Central memory CD4-positive, alpha-beta T cell (primary cell): Measurements from ENCODE around the gene SMTNL1.
"Not testable (repeated sequence)": the region's sequence is repeated elsewhere in the genome, so short reads cannot be mapped to it uniquely, and the experiment has no call there.

ENCODE experiments used
- DNase-seq: peaks from one replicate; pipeline ENCODE4 v3.0.0; 2022

The SMTNL1 gene

DNA sequence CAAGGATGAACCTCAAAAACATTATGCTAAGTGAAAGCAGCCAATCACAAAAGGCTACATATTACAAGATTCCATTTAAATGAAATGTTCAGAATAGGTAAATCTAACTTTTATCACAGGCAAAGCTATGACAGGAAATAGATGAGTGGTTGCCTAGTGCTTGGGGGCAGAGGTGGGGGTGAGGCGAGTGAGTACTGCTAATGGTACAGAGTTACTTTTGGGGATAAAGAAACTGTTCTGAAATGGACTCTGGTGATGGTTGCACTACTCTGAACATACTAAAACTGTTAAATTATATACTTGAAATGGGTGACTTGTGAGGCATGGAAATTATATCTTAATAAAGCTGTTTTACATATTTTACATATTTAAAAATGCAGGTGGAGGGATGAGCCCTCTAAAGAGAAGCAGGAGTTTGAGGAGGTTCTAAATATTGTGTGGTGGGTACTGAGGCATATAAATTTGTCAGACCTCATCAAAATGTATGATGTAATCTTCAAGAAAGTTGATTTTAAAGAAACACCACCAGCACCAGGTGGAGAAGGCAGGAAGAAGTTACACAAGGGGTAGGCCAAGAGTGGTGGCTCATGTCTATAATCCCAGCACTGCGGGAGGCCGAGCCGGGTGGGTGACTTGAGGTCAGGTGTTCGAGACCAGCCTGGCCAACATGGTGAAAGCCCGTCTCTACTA, 25.5 kb upstream of the SMTNL1 start:
- no peak for DNase-seq

DNA sequence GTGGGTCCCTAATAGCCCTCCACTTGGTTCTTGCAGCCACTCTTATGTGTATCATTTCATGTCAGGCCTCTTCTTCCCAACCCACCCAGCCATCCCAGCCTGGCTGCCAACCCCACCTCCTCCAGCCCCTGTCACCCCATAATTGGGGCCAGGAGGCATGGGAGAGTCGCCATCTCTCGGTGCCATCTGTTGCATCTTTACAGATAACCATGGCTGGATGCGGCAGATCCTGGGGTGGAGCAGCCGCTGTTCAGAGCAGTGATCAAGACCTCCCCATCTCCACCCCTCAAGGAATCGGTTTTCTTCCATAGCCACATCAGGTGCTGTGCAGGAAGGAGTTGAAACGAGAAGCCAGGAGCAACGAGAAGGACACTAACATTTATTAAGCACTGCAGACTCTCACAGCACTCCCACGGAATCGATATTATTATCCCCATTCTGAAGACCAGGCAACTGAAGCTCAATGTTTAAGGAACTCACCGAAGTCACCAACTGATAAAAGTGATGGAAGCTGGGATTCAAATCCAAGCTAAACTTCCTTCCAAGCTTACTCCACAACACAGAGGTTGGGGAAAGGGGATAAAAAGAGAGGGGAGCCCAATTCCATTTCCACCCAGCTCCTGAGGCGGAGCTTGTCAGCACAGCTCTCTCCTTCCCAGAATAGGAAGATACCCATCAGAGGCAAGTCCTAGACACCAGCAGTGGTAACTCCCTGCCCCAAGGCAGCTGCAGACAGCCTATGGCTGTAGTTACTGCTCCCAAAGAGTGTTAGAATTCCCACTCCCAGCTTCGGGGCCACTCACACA, 24.5 kb upstream of the SMTNL1 start:
- no peak for DNase-seq

DNA sequence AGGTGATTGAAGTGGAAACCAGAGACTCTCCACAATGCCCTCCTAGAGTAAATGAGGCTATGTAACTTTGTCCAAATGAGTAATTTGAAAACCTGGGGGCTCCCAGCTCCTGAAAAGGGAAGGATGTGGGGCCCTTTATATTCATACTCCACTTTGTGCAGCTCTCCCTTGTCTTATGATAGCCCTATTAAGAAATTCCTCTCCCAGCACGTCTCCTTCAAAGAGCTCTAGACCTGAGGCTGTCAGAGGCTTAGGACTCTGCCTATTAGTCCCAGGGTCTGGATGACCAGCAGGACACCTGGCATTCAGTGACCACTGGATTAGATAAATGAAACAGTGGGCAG, 24.0 kb upstream of the SMTNL1 start:
- no peak for DNase-seq

DNA sequence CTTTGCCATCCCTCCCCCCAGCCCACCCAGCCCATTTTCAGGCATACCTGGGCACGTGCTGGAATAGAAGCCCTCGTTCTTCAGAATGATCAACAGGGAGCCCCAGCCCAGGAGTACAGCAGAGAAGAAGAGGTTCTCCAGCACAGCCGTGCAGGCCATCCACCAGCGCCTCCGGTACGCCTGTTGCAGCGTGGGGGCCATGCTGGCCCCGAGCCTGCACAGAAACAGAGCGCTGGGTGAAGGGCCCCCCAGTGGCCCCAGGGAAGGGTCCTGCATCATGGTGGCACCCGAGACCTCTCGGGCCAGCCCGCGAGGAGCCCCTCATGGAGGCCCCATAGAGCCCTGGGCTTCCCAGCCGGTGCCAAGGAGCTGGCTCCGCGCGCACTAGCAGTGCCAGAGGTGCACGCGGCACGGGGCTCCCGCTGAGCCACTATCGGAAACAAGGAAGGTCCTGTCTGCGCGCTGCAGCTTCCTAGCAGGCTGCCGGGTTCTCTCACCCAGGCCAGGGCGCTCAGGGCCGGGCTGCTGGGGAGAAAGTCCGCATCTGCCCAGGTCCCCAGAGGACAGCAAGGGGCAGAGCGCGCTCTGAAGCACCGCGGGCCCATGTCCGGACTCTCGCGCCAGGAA, 23.4 kb upstream of the SMTNL1 start:
- DNase-seq: peak; percentile 9

DNA sequence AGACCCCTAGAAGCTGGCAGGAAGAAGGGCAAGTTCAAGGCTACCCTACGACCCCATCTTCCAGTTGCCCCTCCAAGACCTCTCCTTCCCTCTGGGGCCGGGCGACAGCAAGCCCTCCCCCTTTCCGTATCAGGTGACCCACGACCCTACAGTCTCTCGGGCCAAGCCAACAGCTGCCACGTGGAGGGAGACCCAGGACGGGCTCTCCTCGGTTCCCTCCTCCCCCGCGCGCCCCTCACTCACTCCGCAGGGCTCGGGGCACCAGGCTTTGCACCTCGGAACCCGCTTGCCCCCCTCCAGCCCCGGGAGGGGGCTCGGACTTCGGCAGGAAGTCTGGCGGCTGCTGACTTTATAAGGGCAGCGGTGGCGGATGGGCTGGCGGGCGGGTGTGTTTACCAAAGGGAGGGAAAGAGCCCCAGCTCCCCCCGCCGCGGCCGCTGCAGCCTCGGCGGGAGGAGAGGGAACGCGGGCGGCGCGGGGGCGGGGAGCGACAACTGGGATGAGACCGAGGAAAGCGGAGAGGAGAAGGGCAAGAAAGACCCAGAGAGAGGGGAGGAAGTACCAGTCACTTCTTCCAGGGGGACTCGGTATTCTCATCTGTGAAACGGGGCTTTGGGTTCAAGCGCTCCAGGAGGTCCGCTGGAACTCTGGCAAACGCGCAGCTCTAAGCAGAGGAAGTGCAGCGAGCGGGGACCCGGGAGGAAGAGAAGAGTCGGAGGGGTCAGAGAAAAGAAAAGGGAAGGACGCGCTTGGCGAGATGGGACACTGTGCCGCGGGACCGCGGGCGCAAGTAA, 22.7 kb upstream of the SMTNL1 start:
- DNase-seq: peak; percentile 24

DNA sequence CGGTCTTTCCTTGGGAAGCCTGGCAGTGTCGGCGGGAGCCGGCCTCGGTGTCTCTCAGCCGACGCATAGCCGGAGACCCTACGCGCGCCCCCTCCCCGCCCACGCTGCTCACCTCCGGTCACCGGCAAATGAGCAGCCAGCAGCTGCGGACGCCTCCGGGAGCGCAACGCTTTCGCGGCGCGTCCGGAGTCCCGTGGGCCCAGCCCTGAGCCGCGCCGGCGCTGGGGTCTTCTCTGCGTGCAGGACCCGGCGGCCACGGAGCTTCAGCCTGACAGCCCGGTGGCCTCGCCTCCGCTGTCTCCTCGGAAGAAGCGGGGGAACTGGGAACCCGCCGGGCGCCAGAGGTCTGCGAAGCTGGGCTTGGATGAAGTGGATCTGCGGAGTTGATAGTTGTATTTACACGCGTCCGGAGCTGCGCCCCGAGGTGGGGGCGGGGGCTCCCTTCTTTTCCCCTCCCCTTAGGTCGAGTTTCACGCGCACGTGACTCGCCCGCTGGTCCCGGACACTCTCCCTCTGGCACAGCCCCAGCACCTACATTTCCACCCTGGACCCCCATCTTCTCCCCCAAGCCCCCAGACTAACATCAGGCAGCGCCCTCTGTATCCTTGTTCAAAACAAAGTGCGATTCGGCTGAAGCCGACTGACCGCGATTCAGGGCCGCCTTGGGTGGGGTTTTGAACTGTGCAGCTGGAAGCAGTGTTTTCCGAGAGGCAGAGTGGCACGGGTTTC, 21.9 kb upstream of the SMTNL1 start, which contains the start of gene SLC43A1:
TSS of gene SLC43A1 (minus strand) at position 371 of the 729 bp plus-strand sequence. CDS start 1,591 bp downstream, outside the sequence.
- DNase-seq: no peak

DNA sequence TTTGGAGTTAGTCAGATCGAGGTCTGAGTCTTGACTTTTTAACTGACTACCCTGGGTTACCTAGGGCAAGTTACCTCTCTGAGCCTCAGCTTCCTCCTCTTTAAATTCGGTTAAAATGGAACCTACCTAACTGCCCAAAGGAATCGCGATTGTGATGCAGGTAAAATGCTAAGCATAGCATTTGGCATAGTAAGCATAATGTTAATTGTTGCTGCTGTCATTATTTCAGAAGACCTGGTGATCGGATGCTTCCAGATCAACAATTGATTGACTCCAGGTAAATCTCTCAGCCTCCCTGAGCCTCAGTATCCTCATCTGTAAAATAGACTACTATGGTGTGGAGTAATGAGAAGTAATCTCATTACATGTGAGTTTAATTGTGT, 21.3 kb upstream of the SMTNL1 start:
- DNase-seq: no peak

DNA sequence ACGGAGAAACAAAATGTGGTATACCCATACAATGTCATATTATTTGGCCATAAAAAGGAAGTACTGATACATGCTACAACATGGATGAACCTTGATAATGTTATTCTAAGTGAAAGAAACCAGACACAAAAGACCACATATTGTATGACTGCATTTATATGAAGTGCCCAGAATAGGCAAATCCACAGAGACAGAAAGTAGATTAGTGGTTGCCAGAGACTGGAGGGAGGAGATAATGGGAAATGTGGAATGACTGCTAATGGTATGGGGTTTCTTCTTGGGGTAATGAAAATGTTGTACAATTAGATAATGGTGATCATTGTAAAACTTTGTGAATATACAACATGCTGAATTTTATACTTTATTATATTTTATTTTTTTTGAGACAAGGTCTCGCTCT, 16.3 kb upstream of the SMTNL1 start:
- no peak for DNase-seq

DNA sequence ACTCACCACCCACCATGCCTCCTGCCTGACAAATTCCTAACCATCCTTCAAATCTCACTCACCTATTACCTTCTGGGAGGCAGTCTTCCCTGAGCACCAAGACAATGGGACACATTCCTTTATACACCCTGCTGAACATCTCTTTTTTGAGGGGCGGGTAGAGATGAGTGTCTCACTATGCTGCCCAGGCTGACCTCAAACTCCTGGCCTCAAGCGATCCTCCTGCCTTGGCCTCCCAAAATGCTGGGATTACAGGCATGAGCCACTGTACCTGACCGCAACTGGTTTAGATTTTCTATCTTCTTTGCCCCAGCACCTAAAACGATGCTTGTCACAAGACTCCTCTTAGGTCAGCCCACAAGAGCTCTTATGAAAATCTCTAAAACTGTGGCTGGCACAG, 14.0 kb upstream of the SMTNL1 start:
- no peak for DNase-seq

DNA sequence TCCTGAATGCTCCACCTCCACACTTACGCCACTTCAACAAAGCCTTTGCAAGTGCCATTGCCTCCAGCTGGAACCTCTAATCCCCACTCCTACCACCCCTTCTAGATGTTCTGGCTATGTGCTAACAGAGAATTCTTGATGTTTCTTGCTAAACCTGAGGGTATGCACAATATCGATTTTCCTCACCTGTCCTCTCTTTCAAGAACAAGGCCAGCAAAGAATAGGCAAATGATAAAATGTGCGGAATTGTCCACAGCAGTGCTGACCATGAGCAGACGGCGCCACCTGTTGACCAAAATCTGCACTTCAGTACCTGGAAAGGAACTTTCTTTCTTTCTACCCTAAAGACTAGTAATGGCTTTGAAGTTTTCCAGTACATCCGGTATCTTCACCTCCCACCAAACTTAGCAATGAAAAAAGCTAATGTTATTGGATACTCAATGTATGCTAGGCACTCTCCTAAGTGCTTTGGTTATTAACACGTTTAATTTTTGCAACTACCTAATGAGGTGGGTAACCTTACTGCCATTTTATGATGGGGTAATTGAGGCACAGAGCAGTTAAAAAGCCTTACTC, 10.3 kb upstream of the SMTNL1 start:
- DNase-seq: peak; percentile 53

DNA sequence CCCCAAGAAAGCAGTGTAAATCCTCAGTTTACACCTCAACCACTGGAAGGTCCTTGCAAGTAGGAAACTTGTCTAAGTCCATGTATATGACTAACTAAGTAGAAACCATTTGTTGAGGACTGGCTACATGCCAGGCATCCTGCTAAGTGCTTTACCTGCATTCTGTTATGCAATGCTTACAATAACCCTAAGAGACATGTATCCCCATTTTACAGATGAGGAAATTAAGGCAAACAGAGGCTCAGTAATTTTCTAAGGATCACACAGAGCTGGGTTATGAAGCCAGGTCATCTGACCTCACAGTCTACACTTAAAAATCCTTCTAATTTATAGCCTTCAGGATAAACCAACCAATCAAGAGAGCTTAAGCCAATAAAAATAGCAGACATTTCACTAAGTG, 8.4 kb upstream of the SMTNL1 start:
- DNase-seq: no peak

DNA sequence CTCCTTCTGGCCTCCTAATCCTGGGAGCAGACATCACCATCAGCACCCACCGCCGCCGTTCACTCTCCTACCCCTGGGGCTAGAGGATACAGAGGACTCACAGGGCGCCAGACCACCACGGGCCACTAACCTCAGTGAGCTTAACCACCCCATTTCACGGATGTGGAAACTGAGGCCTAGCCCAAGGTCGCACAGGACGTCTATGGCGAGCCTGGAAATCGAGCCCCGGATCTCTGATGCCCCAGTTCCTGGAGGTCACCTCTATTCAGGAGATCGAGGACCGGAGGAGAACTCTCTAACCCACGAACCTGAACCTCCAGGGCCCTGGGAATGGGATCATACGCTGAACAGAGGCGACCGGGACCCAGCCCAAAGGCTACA, 7.2 kb upstream of the SMTNL1 start:
- DNase-seq: no peak

DNA sequence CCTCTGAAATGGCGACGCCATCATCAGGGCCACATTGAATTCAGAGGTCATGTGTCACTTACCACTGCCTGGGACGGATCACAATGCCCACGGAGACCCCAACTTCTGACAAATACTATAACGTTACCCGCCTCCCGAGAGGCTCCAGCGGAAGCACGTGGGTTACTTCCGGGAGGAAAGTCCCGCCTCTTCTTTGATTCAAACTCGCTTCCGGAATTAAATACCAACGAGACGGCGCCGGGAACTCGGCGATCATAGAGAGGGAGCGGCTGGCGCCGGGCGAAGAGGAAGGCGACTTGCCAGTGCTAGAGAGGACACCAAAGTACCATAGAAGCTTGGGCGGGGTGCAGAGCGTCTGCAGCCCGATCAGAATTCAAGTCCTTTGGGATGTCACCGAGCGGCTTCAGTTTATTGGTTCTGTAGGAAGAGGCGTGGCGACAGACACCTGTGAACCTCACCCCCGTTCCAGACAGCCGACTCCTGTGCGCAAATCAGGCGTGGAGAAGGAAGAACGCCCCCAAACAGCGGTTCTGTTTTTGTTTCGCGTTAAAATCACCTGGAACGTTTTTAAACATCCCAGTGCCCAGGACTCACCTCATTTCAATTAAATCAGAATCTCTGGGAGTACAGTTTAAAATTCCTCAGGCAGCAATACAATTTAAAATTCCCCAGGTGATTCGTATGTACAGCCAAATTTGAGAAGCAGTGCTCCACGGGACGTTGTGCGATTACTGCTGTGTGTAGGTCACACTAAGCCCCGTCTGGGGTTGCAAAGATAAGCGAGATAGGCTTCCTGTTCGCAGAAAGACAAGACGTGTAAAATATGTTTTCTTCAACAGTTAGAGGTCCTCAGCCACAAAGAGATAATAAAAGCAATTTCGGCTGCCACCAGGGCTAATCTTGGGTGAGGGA, 6.5 kb upstream of the SMTNL1 start, which contains the start of gene TIMM10:
TSS of gene TIMM10 (minus strand) at position 159 of the 912 bp plus-strand sequence. CDS start 565 bp downstream, outside the sequence.
- peak; percentile 97 for DNase-seq

DNA sequence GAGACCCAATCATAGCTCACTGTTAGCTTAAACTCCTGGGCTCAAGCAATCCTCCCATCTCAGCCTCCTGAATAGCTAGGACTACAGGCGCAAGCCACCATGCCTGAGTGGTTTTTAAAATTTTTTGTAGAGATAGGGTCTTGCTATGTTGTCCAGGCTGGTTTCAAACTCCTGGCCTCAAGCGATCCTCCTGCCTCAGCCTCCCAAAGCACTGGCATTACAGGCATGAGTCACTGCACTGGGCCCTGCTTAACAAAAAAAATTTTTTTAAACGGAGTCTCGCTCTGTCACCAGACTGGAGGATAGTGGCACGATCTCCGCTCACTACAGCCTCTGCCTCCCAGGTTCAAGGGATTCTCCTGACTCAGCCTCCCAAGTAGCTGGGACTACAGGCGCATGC, 2.9 kb upstream of the SMTNL1 start:
- DNase-seq: not testable (repeated sequence)

DNA sequence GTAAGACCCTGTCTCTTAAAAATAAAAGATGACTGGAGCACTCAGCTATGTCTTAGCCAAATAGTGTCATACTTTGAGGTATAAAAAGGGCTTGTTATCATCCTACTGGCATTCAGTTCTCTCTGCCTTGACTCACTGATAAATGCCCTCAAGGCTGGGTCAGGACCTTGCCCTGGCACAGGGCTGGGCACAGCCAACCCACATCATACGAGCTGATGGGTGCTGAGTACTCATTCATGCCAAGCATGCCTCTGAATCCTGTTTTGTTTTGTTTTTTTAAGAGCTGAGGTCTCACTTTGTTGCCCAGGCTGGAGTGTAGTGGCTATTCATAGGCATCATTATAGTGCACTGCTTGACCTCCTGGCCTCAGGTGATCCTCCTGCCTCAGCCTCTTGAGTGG, 1.9 kb downstream of the SMTNL1 start:
- DNase-seq: no peak

DNA sequence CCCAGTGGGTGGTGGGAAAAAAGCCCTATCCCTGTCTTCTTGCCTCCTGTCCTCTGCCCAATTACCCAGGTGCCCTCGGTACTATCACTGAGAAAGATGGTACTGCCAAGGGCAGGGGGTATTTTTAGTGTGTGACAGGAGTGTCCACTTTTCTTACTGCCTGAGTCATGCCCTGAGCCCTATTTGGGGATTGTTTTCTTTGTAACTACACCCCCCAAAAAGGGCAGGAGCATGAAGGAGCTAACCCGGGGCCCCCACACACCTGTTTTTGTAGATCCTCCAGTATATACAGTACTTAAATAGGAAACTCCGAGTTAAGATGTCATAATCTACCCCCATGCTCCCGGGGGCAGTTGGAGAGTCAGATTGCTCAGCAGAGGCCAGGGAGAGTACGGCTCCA, 3.8 kb downstream of the SMTNL1 start:
- DNase-seq: no peak

DNA sequence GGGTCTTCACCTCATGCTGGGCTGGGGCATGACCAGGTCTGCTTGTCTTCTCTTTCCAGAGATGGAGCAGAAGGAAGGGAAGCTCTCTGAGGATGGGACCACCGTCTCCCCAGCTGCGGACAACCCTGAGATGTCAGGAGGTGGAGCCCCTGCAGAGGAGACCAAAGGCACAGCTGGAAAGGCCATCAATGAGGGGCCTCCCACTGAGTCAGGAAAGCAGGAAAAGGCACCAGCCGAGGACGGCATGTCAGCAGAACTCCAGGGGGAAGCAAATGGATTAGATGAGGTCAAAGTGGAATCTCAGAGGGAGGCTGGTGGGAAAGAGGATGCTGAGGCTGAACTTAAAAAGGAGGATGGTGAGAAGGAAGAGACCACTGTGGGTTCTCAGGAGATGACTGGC, 5.2 kb downstream of the SMTNL1 start:
- no peak for DNase-seq

DNA sequence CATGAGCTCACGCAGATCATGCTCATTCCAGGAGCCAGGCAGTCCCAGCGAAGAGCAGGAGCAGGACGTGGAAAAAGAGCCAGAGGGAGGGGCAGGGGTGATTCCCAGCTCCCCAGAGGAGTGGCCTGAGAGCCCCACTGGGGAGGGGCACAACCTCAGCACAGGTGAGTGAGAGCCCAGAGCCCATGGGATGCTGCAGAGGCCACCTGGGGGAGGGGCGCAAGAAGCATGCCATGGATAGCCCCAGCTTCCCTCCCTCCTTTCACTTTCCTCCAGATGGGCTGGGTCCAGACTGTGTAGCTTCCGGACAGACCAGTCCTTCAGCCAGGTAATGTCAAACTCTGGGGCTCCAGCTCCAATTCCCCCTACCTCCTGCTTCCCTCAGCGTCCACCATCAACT, 6.2 kb downstream of the SMTNL1 start:
- DNase-seq: no peak

DNA sequence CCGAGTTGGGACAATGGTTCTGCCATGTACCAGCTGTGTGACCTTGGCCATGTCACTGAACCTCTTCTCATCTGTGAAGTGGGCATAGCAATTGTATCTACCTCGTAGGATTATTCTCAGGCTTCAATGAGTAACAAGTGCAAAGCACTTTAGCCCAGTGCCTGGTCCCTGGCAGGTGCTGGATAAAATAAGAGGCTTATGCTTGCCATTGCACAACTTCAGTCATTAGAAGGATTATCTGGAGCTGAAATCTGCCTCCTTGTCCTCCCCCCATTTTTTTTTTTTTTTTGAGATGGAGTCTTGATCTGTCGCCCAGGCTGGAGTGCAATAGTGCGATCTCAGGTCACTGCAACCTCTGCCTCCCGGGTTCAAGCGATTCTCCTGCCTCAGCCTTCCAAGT, 7.2 kb downstream of the SMTNL1 start:
- DNase-seq: no peak

DNA sequence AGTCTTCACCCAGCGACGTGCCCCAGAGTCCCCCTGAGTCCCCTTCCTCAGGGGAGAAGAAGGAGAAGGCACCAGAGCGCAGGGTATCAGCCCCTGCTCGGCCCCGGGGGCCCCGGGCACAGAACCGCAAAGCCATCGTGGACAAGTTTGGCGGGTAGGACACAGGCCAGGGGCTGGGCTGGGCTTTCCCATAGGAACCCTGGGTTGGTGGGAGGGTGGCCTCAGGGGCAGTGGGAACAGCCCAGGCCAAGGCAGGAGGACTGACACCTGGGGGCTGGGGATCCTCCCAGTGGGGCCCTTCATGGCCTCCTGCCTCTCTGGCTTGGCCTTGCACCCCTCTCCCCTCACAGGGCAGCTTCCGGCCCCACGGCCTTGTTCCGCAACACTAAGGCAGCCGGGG, 8.5 kb downstream of the SMTNL1 start:
- DNase-seq: no peak

DNA sequence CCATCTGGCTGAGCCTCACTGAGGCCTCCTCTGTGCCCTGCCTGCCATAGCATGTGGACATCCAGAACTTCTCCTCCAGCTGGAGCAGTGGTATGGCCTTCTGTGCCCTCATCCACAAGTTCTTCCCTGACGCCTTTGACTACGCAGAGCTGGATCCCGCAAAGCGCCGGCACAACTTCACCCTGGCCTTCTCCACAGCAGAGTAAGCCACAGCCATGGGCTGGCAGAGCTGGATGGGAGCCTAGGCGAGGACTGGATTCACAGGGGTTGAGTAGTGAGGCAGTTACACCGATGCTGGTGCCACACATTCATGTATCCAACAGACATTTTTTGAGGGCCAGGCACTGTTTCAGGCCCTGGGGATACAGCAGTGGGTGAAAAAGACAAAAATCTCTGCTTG, 9.1 kb downstream of the SMTNL1 start:
- no peak for DNase-seq
